Gastrocnemius medialis (tissue), 4 donors: ENCODE results near the gene PTGDS.

Source experiments
- POLR2A ChIP-seq, 2 donors: fragments of 450-650 bp; IDR thresholded peaks; one replicate each; pipeline ENCODE4 v1.6.1; 2017; ENCODE audit warnings: antibody characterized with exemption in 2 of 2, mild to moderate bottlenecking in 2 of 2, moderate library complexity in 2 of 2
- TF ChIP-seq, protein P1 (sequence below), 5 experiments: fragments of 450-650 bp in 3 of 5; fragments of 200-600 bp in 2 of 5; sonication (generic) in 2 of 5; IDR thresholded peaks in 4 of 5; conservative IDR thresholded peaks in 1 of 5; 1 replicate in 4 of 5; 2 replicates in 1 of 5; pipeline ENCODE4 v1.5.1; 2016 to 2019; ENCODE audit warnings: antibody characterized with exemption in 5 of 5, mild to moderate bottlenecking in 3 of 5, moderate library complexity in 3 of 5

DNA sequence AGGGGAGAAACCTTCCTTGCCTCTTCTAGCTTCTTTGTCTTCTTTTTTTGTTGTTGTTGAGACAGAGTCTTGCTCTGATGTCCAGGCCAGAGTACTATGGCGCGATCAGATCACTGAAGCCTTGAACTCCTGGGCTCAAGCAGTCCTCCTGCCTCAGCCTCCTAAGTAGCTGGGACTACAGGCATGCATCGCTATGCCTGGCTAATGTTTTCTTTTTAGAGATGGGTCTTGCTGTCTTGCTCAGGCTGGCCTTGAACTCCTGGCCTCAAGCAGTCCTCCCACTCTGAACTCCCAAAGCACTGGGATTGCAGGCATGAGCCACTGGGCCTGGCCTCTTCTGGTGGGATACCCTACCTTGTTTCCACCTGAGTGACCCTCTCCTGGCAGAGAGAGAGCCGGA is 11.6 kb downstream of the PTGDS start:
- TF ChIP-seq, protein P1, sequence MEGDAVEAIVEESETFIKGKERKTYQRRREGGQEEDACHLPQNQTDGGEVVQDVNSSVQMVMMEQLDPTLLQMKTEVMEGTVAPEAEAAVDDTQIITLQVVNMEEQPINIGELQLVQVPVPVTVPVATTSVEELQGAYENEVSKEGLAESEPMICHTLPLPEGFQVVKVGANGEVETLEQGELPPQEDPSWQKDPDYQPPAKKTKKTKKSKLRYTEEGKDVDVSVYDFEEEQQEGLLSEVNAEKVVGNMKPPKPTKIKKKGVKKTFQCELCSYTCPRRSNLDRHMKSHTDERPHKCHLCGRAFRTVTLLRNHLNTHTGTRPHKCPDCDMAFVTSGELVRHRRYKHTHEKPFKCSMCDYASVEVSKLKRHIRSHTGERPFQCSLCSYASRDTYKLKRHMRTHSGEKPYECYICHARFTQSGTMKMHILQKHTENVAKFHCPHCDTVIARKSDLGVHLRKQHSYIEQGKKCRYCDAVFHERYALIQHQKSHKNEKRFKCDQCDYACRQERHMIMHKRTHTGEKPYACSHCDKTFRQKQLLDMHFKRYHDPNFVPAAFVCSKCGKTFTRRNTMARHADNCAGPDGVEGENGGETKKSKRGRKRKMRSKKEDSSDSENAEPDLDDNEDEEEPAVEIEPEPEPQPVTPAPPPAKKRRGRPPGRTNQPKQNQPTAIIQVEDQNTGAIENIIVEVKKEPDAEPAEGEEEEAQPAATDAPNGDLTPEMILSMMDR (IDR thresholded peaks at IDR 0.05 in 4 of 5, conservative IDR thresholded peaks at IDR 0.05 in 1 of 5) = no peak
- no peak for TF ChIP-seq POLR2A (IDR thresholded peaks at IDR 0.05)
